Measurements from ENCODE around the gene RPGRIP1.
A peak's percentile ranks its signal among the peaks of the same experiment; 100 is the strongest.

RPGRIP1 gene

DNA sequence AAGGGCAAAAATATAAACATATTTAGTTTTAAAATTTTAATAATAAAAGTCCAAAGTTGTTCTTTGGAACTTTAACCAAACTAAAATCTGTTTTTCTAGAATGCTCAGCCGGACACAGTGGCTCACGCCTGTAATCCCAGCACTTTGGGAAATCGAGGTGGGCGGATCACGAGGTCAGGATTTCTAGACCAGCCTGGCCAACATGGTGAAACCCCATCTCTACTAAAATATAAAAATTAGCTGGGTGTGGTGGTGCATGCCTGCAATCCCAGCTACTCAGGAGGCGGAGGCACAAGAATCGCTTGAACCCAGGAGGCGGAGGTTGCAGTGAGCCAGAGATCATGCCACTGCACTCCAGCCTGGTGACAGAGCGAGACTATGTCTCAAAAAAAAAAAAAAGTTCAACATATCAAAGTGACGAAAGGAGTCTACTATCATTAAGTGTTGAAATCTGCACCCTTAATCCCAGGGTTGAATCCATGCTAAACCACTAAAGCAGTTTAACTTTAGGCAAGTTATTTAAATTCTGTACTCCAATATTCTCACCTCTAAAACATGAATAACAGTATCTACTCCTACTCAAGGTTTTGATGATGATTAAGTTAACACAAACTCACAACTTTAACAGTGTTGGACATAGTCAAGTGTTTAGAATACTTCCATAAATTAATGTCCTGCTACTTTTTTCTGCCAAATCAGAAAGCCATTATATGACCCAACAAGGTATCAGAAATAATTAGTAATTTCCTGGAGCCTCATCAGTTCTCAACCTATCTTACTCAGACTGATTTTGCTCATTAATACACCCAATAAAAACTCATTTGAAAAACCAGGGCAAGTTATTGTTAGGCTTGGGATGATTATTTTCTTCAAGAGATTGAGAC lies 21.6 kb upstream of the RPGRIP1 start:
- Histone ChIP-seq H3K27ac (ENCODE audit: insufficient read depth, low read depth, low read length, poor library complexity, severe bottlenecking) (no peak overlapping the region), H3K9me3 (ENCODE audit: control insufficient read depth, low read length) (no peaks in the 10 kb centered on the region), H3K27me3 (ENCODE audit: control insufficient read depth, insufficient read depth, low read length, poor library complexity, severe bottlenecking) (no peaks in the 10 kb centered on the region), H3K36me3 (ENCODE audit: control insufficient read depth, insufficient read depth, low read length) (peaks cover 33% of the 10 kb centered on the region), H3K4me3 (ENCODE audit: insufficient read depth, low read depth, low read length) (no peak overlapping the region), H3K4me1 (ENCODE audit: control insufficient read depth, insufficient read depth, low read length) (peaks cover 8% of the 10 kb centered on the region)
- 90 to 94% methylated on average over 10 of the region's 10 CpGs for WGBS, 2 experiments

DNA sequence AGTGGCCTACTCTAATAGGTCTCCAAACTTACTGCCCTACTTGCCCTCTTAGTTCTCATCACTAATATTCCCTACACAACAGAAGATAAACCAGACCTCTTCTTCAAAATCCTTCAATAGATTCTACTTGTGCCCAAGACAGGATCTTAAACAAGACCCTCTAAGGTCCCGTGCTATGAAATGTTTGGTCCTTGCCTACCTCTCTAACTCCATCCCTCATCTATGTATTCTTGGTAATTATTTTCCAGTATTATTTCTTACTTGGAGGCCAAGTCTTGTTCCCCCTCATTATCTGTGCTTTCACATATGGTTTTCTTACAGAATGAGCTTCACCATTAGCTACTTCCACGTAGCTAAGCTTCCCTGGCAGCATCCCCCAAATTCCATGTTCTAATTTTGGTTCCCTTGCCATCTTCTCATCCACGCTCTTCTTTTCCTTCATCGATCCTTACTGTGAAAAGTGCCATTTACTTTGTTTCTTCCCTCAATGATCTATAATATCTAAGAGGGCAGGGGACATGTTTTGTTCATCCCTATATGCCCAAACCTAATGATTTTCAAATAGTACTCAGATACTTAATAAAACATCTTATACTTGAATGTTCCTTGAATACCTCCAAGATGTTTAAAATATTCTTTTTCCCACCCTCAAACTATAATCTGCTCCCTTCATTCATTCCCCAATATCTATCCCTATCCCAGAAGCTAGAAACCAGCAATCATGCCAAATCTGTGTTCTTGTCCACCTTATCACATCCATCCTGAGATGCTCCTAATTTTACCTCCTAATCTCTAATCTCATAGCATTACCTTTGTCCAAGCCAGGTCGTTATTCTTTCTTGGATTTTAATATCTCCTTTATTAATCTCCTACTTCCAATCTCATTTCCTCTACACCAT lies 20.7 kb upstream of the RPGRIP1 start:
- no peaks in the 10 kb centered on the region for H3K9me3 ChIP-seq (ENCODE audit: control insufficient read depth, low read length)
- H3K4me1 ChIP-seq (ENCODE audit: control insufficient read depth, insufficient read depth, low read length), result peaks cover 15% of the 10 kb centered on the region
- no peak overlapping the region for H3K4me3 ChIP-seq (ENCODE audit: insufficient read depth, low read depth, low read length)
- H3K27me3 ChIP-seq (ENCODE audit: control insufficient read depth, insufficient read depth, low read length, poor library complexity, severe bottlenecking), result no peaks in the 10 kb centered on the region
- H3K36me3 ChIP-seq (ENCODE audit: control insufficient read depth, insufficient read depth, low read length), result peaks cover 41% of the 10 kb centered on the region
- H3K27ac ChIP-seq (ENCODE audit: insufficient read depth, low read depth, low read length, poor library complexity, severe bottlenecking), result no peak overlapping the region
- 88 to 93% methylated on average over 5 of the region's 5 CpGs for WGBS, 2 experiments

GRCh38 chr14:21261824-21262223 lies 18.1 kb upstream of the RPGRIP1 start:
- no peak overlapping the region for H3K27ac ChIP-seq (ENCODE audit: insufficient read depth, low read depth, low read length, poor library complexity, severe bottlenecking)

DNA sequence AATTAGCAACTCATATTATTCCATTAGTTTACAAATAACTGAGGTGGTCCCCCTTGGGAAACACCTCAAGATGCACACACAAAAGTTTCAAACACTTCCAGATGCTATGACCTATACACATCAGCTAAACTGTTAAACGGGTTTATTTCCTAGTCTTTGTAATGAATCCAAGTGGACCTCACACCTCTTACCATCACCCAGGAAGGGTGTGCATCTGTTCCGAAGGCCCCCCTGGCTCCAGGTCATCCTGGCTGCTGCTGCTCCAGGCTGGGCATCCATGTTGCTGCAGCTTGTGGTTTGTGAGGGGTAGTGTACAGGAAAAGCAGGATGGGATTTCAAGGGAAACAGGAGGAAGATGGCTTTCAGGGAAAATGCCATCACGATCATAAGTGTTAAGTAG lies 17.5 kb upstream of the RPGRIP1 start:
- 87 to 90% methylated on average over 2 of the region's 3 CpGs for WGBS, 2 experiments
- peaks cover 44% of the 10 kb centered on the region for H3K36me3 ChIP-seq (ENCODE audit: control insufficient read depth, insufficient read depth, low read length)
- no peak overlapping the region for H3K4me3 ChIP-seq (ENCODE audit: insufficient read depth, low read depth, low read length)
- H3K27ac ChIP-seq (ENCODE audit: insufficient read depth, low read depth, low read length, poor library complexity, severe bottlenecking), result no peak overlapping the region
- H3K4me1 ChIP-seq (ENCODE audit: control insufficient read depth, insufficient read depth, low read length), result peaks cover 22% of the 10 kb centered on the region
- H3K27me3 ChIP-seq (ENCODE audit: control insufficient read depth, insufficient read depth, low read length, poor library complexity, severe bottlenecking), result no peaks in the 10 kb centered on the region
- H3K9me3 ChIP-seq (ENCODE audit: control insufficient read depth, low read length), result no peaks in the 10 kb centered on the region

More at GRCh38 chr14:21261824-21262223, 18.1 kb upstream of the RPGRIP1 start:
- Histone ChIP-seq H3K27me3 (ENCODE audit: control insufficient read depth, insufficient read depth, low read length, poor library complexity, severe bottlenecking) (no peaks in the 10 kb centered on the region), H3K36me3 (ENCODE audit: control insufficient read depth, insufficient read depth, low read length) (peaks cover 49% of the 10 kb centered on the region), H3K9me3 (ENCODE audit: control insufficient read depth, low read length) (no peaks in the 10 kb centered on the region), H3K4me1 (ENCODE audit: control insufficient read depth, insufficient read depth, low read length) (peaks cover 23% of the 10 kb centered on the region), H3K4me3 (ENCODE audit: insufficient read depth, low read depth, low read length) (no peak overlapping the region)
- WGBS, 2 experiments, result 95% methylated on average over 1 of the region's 1 CpG

DNA sequence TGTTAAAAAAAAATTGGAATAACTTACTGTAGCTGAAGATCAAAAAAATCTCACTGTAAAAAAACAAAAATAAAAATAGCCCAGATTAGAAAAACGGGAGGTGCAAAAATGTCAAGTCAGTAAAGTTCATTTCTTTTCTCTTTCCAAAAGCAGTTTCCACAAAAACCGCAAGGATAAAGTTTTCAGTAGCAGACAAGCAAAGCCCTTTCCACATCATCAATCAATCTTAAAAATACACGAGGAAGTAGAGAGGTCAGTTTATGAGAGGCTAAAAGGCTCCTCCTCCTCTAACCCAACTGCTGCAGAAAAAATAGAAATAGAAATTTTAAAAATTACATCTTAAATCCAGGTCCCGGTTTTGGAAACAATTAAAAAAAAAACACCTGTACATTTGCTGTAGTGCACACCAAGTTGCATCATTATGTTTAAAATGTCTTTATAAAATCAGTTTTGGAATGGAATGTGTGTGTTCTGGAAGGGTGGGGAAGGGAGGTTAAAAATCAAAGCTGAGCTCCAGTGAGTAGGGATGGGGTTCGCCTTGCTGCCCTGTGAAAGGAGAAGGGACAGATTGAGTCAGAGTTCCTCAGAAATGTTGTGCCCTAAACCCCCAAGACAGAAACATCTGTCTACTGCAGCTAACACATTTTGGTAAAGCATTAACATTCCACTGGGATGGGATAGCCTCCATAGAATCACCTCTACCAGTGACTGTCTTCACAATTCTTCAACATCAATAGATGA lies 16.4 kb upstream of the RPGRIP1 start:
- Histone ChIP-seq H3K4me3 (ENCODE audit: insufficient read depth, low read depth, low read length) (peak overlapping the region; percentile 12), H3K9me3 (ENCODE audit: control insufficient read depth, low read length) (no peaks in the 10 kb centered on the region), H3K36me3 (ENCODE audit: control insufficient read depth, insufficient read depth, low read length) (peaks cover 41% of the 10 kb centered on the region), H3K27ac (ENCODE audit: insufficient read depth, low read depth, low read length, poor library complexity, severe bottlenecking) (no peak overlapping the region), H3K27me3 (ENCODE audit: control insufficient read depth, insufficient read depth, low read length, poor library complexity, severe bottlenecking) (no peaks in the 10 kb centered on the region), H3K4me1 (ENCODE audit: control insufficient read depth, insufficient read depth, low read length) (peaks cover 18% of the 10 kb centered on the region)
- 77 to 87% methylated on average over 3 to 5 of the region's 5 CpGs for WGBS, 2 experiments

GRCh38 chr14:21264025-21264801 lies 15.7 kb upstream of the RPGRIP1 start:
- H3K27me3 ChIP-seq (ENCODE audit: control insufficient read depth, insufficient read depth, low read length, poor library complexity, severe bottlenecking), result no peaks in the 10 kb centered on the region
- peaks cover 39% of the 10 kb centered on the region for H3K36me3 ChIP-seq (ENCODE audit: control insufficient read depth, insufficient read depth, low read length)
- WGBS, 2 experiments, result 72 to 81% methylated on average over 1 to 4 of the region's 4 CpGs
- H3K4me3 ChIP-seq (ENCODE audit: insufficient read depth, low read depth, low read length), result peak overlapping the region; percentile 12
- peaks cover 18% of the 10 kb centered on the region for H3K4me1 ChIP-seq (ENCODE audit: control insufficient read depth, insufficient read depth, low read length)
- H3K9me3 ChIP-seq (ENCODE audit: control insufficient read depth, low read length), result no peaks in the 10 kb centered on the region
- no peak overlapping the region for H3K27ac ChIP-seq (ENCODE audit: insufficient read depth, low read depth, low read length, poor library complexity, severe bottlenecking)

GRCh38 chr14:21267431-21267845 lies 12.4 kb upstream of the RPGRIP1 start:
- Histone ChIP-seq H3K27me3 (ENCODE audit: control insufficient read depth, insufficient read depth, low read length, poor library complexity, severe bottlenecking) (no peaks in the 10 kb centered on the region), H3K9me3 (ENCODE audit: control insufficient read depth, low read length) (no peaks in the 10 kb centered on the region), H3K4me3 (ENCODE audit: insufficient read depth, low read depth, low read length) (peak overlapping the region; percentile 97), H3K36me3 (ENCODE audit: control insufficient read depth, insufficient read depth, low read length) (peaks cover 23% of the 10 kb centered on the region), H3K4me1 (ENCODE audit: control insufficient read depth, insufficient read depth, low read length) (peaks cover 16% of the 10 kb centered on the region), H3K27ac (ENCODE audit: insufficient read depth, low read depth, low read length, poor library complexity, severe bottlenecking) (peak overlapping the region; percentile 12)
- 5% methylated on average over 10 of the region's 10 CpGs for WGBS, 2 experiments

GRCh38 chr14:21267886-21268616 lies 11.8 kb upstream of the RPGRIP1 start:
- Histone ChIP-seq H3K27ac (ENCODE audit: insufficient read depth, low read depth, low read length, poor library complexity, severe bottlenecking) (peak overlapping the region; percentile 90), H3K4me3 (ENCODE audit: insufficient read depth, low read depth, low read length) (peak overlapping the region; percentile 97), H3K27me3 (ENCODE audit: control insufficient read depth, insufficient read depth, low read length, poor library complexity, severe bottlenecking) (no peaks in the 10 kb centered on the region), H3K36me3 (ENCODE audit: control insufficient read depth, insufficient read depth, low read length) (peaks cover 22% of the 10 kb centered on the region), H3K4me1 (ENCODE audit: control insufficient read depth, insufficient read depth, low read length) (peaks cover 16% of the 10 kb centered on the region), H3K9me3 (ENCODE audit: control insufficient read depth, low read length) (no peaks in the 10 kb centered on the region)
- WGBS, 2 experiments, result 1 to 2% methylated on average over 14 to 16 of the region's 16 CpGs
